SK-N-SH (cell line): ENCODE measurements around the gene SUGP2. TPM values are rescaled to one million over a fixed set of nuclear protein-coding genes. Genes with fewer than 3 reads are reported as not detected.

Source experiments
- CTCF ChIA-PET: fragments of 300-600, 350-600 bp; formaldehyde crosslinking; extraction: SDS; loops from one replicate; lab custom pipeline; 2021; lab: Yijun Ruan, JAX
- POLR2A ChIA-PET: fragments of 350-600 bp; sonication (Branson Sonifier 250); formaldehyde crosslinking; extraction: SDS; loops from one replicate; lab custom pipeline; 2020; ENCODE audit warnings: antibody characterized with exemption, inconsistent platforms; lab: Yijun Ruan, JAX
- DNase-seq: peaks from one replicate; pipeline ENCODE4 v3.0.0; 2012
- H2AFZ ChIP-seq: fragments of 200-600 bp; sonication (generic); 2 replicates; pipeline ENCODE4 v1.8.1; 2016; ENCODE audit warnings: antibody characterized with exemption, mild to moderate bottlenecking, low read depth
- H3F3A ChIP-seq: fragments of 200-600 bp; sonication (generic); replicated peaks from 2 replicates; pipeline ENCODE3; 2016; ENCODE audit warnings: antibody characterized with exemption, mild to moderate bottlenecking; ENCODE audit not compliant: insufficient read depth
- H3K27ac ChIP-seq, 2 experiments: fragments of 200-500 bp in 1 of 2; fragments of 200-600 bp in 1 of 2; sonication (Bioruptor generic) in 1 of 2; sonication (generic), shearing (Covaris generic) in 1 of 2; 2 replicates each; pipeline versions ENCODE4 v1.5.1 to v1.6.1; 2014 to 2016; ENCODE audit warnings: low read depth in 2 of 2, inconsistent platforms in 1 of 2, low read length in 1 of 2, mild to moderate bottlenecking in 1 of 2, mixed read lengths in 1 of 2
- H3K27me3 ChIP-seq: fragments of 200-600 bp; sonication (generic), shearing (Covaris generic); 2 replicates; pipeline ENCODE4 v1.6.1; 2016; ENCODE audit warnings: mixed run types; ENCODE audit not compliant: insufficient read depth
- H3K36me3 ChIP-seq, 2 experiments: fragments of 200-500 bp in 1 of 2; fragments of 200-600 bp in 1 of 2; sonication (Bioruptor generic) in 1 of 2; sonication (generic) in 1 of 2; replicated peaks in 1 of 2; 2 replicates each; pipeline versions ENCODE3 to v1.5.1; 2014 to 2016; ENCODE audit warnings: low read length in 1 of 2, mild to moderate bottlenecking in 1 of 2; ENCODE audit not compliant: insufficient read depth in 2 of 2, control insufficient read depth in 1 of 2
- H3K4me1 ChIP-seq, 2 experiments: fragments of 200-500 bp in 1 of 2; fragments of 200-600 bp in 1 of 2; sonication (Bioruptor generic) in 1 of 2; sonication (generic), shearing (Covaris generic) in 1 of 2; 2 replicates each; pipeline versions ENCODE4 v1.5.1 to v1.6.1; 2014 to 2016; ENCODE audit warnings: low read depth in 1 of 2, low read length in 1 of 2, mixed run types in 1 of 2; ENCODE audit not compliant: insufficient read depth in 2 of 2, control insufficient read depth in 1 of 2
- H3K4me2 ChIP-seq: fragments of 200-600 bp; sonication (generic), shearing (Covaris generic); 2 replicates; pipeline ENCODE4 v1.6.1; 2017; ENCODE audit warnings: mixed run types
- H3K4me3 ChIP-seq, 2 experiments: fragments of 200-500 bp in 1 of 2; fragments of 200-600 bp in 1 of 2; sonication (Bioruptor generic) in 1 of 2; sonication (generic), shearing (Covaris generic) in 1 of 2; 2 replicates each; pipeline versions ENCODE4 v1.5.1 to v1.8.1; 2014 to 2016; ENCODE audit warnings: low read depth in 2 of 2, inconsistent platforms in 1 of 2, low read length in 1 of 2, mild to moderate bottlenecking in 1 of 2, mixed read lengths in 1 of 2, moderate library complexity in 1 of 2
- H3K79me2 ChIP-seq: fragments of 200-600 bp; sonication (generic); 2 replicates; pipeline ENCODE4 v1.8.1; 2017; ENCODE audit warnings: mild to moderate bottlenecking; ENCODE audit not compliant: insufficient read depth
- H3K9ac ChIP-seq: fragments of 200-600 bp; sonication (generic); 2 replicates; pipeline ENCODE4 v1.6.1; 2017; ENCODE audit warnings: mixed run types
- H3K9me2 ChIP-seq: fragments of 200-600 bp; sonication (generic); 2 replicates; pipeline ENCODE4 v1.6.1; 2017; ENCODE audit warnings: mixed run types
- H3K9me3 ChIP-seq: fragments of 200-600 bp; sonication (generic); 2 replicates; pipeline ENCODE4 v1.6.1; 2017; ENCODE audit warnings: mixed run types, mild to moderate bottlenecking, moderate library complexity
- H4K20me1 ChIP-seq: fragments of 200-600 bp; sonication (generic); 2 replicates; pipeline ENCODE4 v1.6.1; 2017; ENCODE audit warnings: mild to moderate bottlenecking, mixed run types; ENCODE audit not compliant: insufficient read depth
- ELF1 ChIP-seq: IDR thresholded peaks from 2 replicates; pipeline ENCODE4 v1.4.0; 2012
- EZH2phosphoT487 ChIP-seq: fragments of 200-600 bp; sonication (generic); IDR thresholded peaks from 2 replicates; pipeline ENCODE4 v1.6.1; 2017; ENCODE audit warnings: low read depth, mixed run types, mild to moderate bottlenecking, antibody characterized with exemption, moderate library complexity, borderline replicate concordance
- FOXJ3 ChIP-seq: sonication (generic); formaldehyde crosslinking; IDR thresholded peaks from 2 replicates; pipeline ENCODE4 v1.5.1; 2020; ENCODE audit warnings: mild to moderate bottlenecking, missing genetic modification reagents
- GATA2 ChIP-seq: sonication (generic); formaldehyde crosslinking; IDR thresholded peaks from 2 replicates; pipeline ENCODE4 v1.5.0; 2020; ENCODE audit warnings: mild to moderate bottlenecking, missing genetic modification reagents
- IRF3 ChIP-seq: fragments of 150-350 bp; IDR thresholded peaks from 2 replicates; pipeline ENCODE4 v1.6.1; 2016; ENCODE audit warnings: mild to moderate bottlenecking, low read depth, low read length
- JUND ChIP-seq: IDR thresholded peaks from 2 replicates; pipeline ENCODE4 v1.4.0; 2012
- MAX ChIP-seq: IDR thresholded peaks from 2 replicates; pipeline ENCODE4 v1.4.0; 2012; ENCODE audit warnings: low read depth
- MEF2A ChIP-seq: IDR thresholded peaks from 2 replicates; pipeline ENCODE4 v1.4.0; 2012; ENCODE audit warnings: low read depth, borderline replicate concordance
- NFIC ChIP-seq: IDR thresholded peaks from 2 replicates; pipeline ENCODE4 v1.4.0; 2012; ENCODE audit warnings: borderline replicate concordance
- NRF1 ChIP-seq: IDR thresholded peaks from 2 replicates; pipeline ENCODE4 v1.6.1; 2012; ENCODE audit warnings: low read depth, mild to moderate bottlenecking, low read length
- POLR2AphosphoS5 ChIP-seq: IDR thresholded peaks from 2 replicates; pipeline ENCODE4 v1.6.1; 2012; ENCODE audit warnings: low read depth, low read length
- RAD21 ChIP-seq: IDR thresholded peaks from 2 replicates; pipeline ENCODE4 v1.6.1; 2012; ENCODE audit warnings: mild to moderate bottlenecking, low read length
- TEAD4 ChIP-seq: IDR thresholded peaks from 2 replicates; pipeline ENCODE4 v1.4.0; 2012; ENCODE audit warnings: mild to moderate bottlenecking, borderline replicate concordance; ENCODE audit not compliant: insufficient read depth
- USF1 ChIP-seq: IDR thresholded peaks from 2 replicates; pipeline ENCODE4 v1.4.0; 2012; ENCODE audit warnings: low read depth, borderline replicate concordance
- USF2 ChIP-seq: fragments of 150-350 bp; IDR thresholded peaks from 2 replicates; pipeline ENCODE4 v1.6.1; 2017; ENCODE audit warnings: antibody characterized with exemption, low read length, low read depth, borderline replicate concordance
- YY1 ChIP-seq: IDR thresholded peaks from 2 replicates; pipeline ENCODE4 v1.4.0; 2012; ENCODE audit warnings: low read depth, mild to moderate bottlenecking
- ZBTB33 ChIP-seq: IDR thresholded peaks from 2 replicates; pipeline ENCODE4 v1.4.0; 2012; ENCODE audit warnings: low read depth, borderline replicate concordance
- WGBS: methylation state at CpG from one replicate; pipeline ENCODE4 v1.1.6; 2017; ENCODE audit warnings: low lambda C conversion rate; 5-methylcytosine and 5-hydroxymethylcytosine counted together
- polyA plus RNA-seq, 3 experiments: library from polyadenylated mRNA; depleted of rRNA; stranded (reverse); fragments of >200 nt; gene quantifications; 2 replicates each; pipeline ENCODE4 v1.2.3, GENCODE V29; 2012

Gene SUGP2
- polyA plus RNA-seq, 1 of the 3 experiments (the other 2 are of a cell fraction) = 56.3 TPM

- POLR2A ChIA-PET = no interaction called here
- no peak overlapping the region for H3K9ac ChIP-seq
- 98% methylated on average over 2 of the region's 2 CpGs for whole genome bisulfite sequencing
- no peaks in the 10 kb centered on the region for H3K9me3 ChIP-seq
- H3K4me3 ChIP-seq = no peak overlapping the region
- H2AFZ ChIP-seq = no peak overlapping the region
- TF ChIP-seq YY1 (no peak), NFIC (no peak), ELF1 (no peak), ZBTB33 (no peak), POLR2AphosphoS5 (no peak), NRF1 (no peak), FOXJ3 (CRISPR knock-in tag) (no peak), RAD21 (no peak), MAX (no peak), EZH2phosphoT487 (no peak), MEF2A (no peak), USF1 (no peak), USF2 (no peak), JUND (no peak), GATA2 (CRISPR knock-in tag) (no peak)
- TF ChIP-seq, all 33 proteins: peak for 0
- Histone ChIP-seq H3K79me2 (no peaks in the 10 kb centered on the region), H4K20me1 (no peaks in the 10 kb centered on the region), H3K9me2 (no peaks in the 10 kb centered on the region), H3K27ac (no peak overlapping the region), H3K27me3 (no peaks in the 10 kb centered on the region), H3K4me1 (no peaks in the 10 kb centered on the region), H3F3A (no peaks in the 10 kb centered on the region), H3K4me2 (no peak overlapping the region), H3K36me3 (peaks cover 5 to 21% of the 10 kb centered on the region in 2 experiments)
- CTCF ChIA-PET = no interaction called here
- DNase-seq = no peak
Measured at GRCh38 chr19:19049406-19049805, 16.1 kb upstream of the SUGP2 start.

GRCh38 chr19:19043881-19044280 is 10.6 kb upstream of the SUGP2 start:
- no peak overlapping the region for H2AFZ ChIP-seq
- ChIA-PET CTCF (no interaction called here), POLR2A (no interaction called here)
- no peaks in the 10 kb centered on the region for H4K20me1 ChIP-seq
- H3K9me3 ChIP-seq = no peaks in the 10 kb centered on the region
- H3K79me2 ChIP-seq = peaks cover 29% of the 10 kb centered on the region
- H3K9ac ChIP-seq = no peak overlapping the region
- H3K4me2 ChIP-seq = no peak overlapping the region
- H3K4me3 ChIP-seq = no peak overlapping the region
- H3K27me3 ChIP-seq = no peaks in the 10 kb centered on the region
- no peaks in the 10 kb centered on the region for H3K4me1 ChIP-seq
- no peak for DNase-seq
- H3K36me3 ChIP-seq = peaks cover 5 to 15% of the 10 kb centered on the region in 2 experiments
- no peak overlapping the region for H3K27ac ChIP-seq
- H3K9me2 ChIP-seq = no peaks in the 10 kb centered on the region
- no peak for TF ChIP-seq TEAD4
- TF ChIP-seq IRF3 = no peak
- TF ChIP-seq EZH2phosphoT487 = no peak
- WGBS = 63% methylated on average over 2 of the region's 6 CpGs
- H3F3A ChIP-seq = no peaks in the 10 kb centered on the region
